HepG2 (cell line): ENCODE results near the gene SPEM2. TPM values are rescaled to one million over a fixed set of nuclear protein-coding genes. Genes with fewer than 3 reads are reported as not detected.

Experiments used
- BORCS8-MEF2B ChIP-seq: sonication (generic); formaldehyde crosslinking; IDR thresholded peaks from 2 replicates; pipeline ENCODE4 v1.8.0; 2022; ENCODE audit warnings: mild to moderate bottlenecking, missing genetic modification reagents
- HCFC1 ChIP-seq: fragments of 150-350 bp; IDR thresholded peaks from 2 replicates; pipeline ENCODE4 v1.6.1; 2014; ENCODE audit warnings: low read depth, low read length
- MAFF ChIP-seq: IDR thresholded peaks from 2 replicates; pipeline ENCODE4 v1.6.1; 2011; ENCODE audit warnings: low read depth, low read length, improper control_type of control experiment
- NCOR1 ChIP-seq: fragments of 200-600 bp; sonication (generic); IDR thresholded peaks from 2 replicates; pipeline ENCODE4 v1.7.0; 2017; ENCODE audit warnings: antibody characterized with exemption, low read length, borderline replicate concordance
- PHF8 ChIP-seq: sonication (generic); formaldehyde crosslinking; IDR thresholded peaks from 2 replicates; pipeline ENCODE4 v1.5.0; 2020; ENCODE audit warnings: missing genetic modification reagents
- SP2 ChIP-seq: sonication (generic); formaldehyde crosslinking; IDR thresholded peaks from 2 replicates; pipeline ENCODE4 v1.5.1; 2020; ENCODE audit warnings: mild to moderate bottlenecking, missing genetic modification reagents
- ZBTB21 ChIP-seq: sonication (generic); formaldehyde crosslinking; IDR thresholded peaks from 2 replicates; pipeline ENCODE4 v1.4.0; 2020; ENCODE audit warnings: missing genetic modification reagents
- ZBTB42 ChIP-seq: sonication (generic); formaldehyde crosslinking; IDR thresholded peaks from 2 replicates; pipeline ENCODE4 v1.5.0; 2020; ENCODE audit warnings: mild to moderate bottlenecking, missing genetic modification reagents
- ZMYM4 ChIP-seq: sonication (generic); formaldehyde crosslinking; IDR thresholded peaks from 2 replicates; pipeline ENCODE4 v1.8.1; 2023; ENCODE audit warnings: mild to moderate bottlenecking, missing genetic modification reagents
- ZNF326 ChIP-seq: sonication (generic); formaldehyde crosslinking; IDR thresholded peaks from 2 replicates; pipeline ENCODE4 v1.4.0; 2020; ENCODE audit warnings: missing genetic modification reagents, borderline replicate concordance
- ZNF709 ChIP-seq: sonication (generic); formaldehyde crosslinking; IDR thresholded peaks from 2 replicates; pipeline ENCODE4 v1.5.0; 2020; ENCODE audit warnings: mild to moderate bottlenecking, missing genetic modification reagents
- ZNF766 ChIP-seq: sonication (generic); formaldehyde crosslinking; IDR thresholded peaks from 2 replicates; pipeline ENCODE4 v1.5.0; 2020; ENCODE audit warnings: missing genetic modification reagents, borderline replicate concordance
- ZNF841 ChIP-seq: sonication (generic); formaldehyde crosslinking; IDR thresholded peaks from 2 replicates; pipeline ENCODE4 v1.8.1; 2023; ENCODE audit warnings: missing genetic modification reagents, borderline replicate concordance
- ZNF891 ChIP-seq: sonication (generic); formaldehyde crosslinking; IDR thresholded peaks from 2 replicates; pipeline ENCODE4 v1.5.0; 2020; ENCODE audit warnings: mild to moderate bottlenecking, missing genetic modification reagents
- polyA plus RNA-seq, 8 experiments: library from polyadenylated mRNA; depleted of rRNA in 3 of 8; stranded (reverse) in 7 of 8; unstranded in 1 of 8; fragments of >200 nt; fragmentation: Illumina TruSeq in 4 of 8; extraction: Trizol in 4 of 8; gene quantifications; 2 replicates each; pipeline versions ENCODE4 v1.2.1 to v1.2.3, GENCODE V29; 2011 to 2016; ENCODE audit warnings: low read depth in 4 of 8, missing spikeins in 1 of 8, mixed read lengths in 1 of 8; ENCODE audit not compliant: insufficient read depth in 1 of 8
- total RNA-seq, 5 experiments: library from RNA; depleted of rRNA; stranded (reverse); fragments of >200 nt; fragmentation: Illumina TruSeq; extraction: Trizol; gene quantifications; 2 replicates each; pipeline ENCODE4 v1.2.3, GENCODE V29; 2016; ENCODE audit warnings: low read depth in 1 of 5
- TF ChIP-seq, protein P1 (sequence below): IDR thresholded peaks from 2 replicates; pipeline ENCODE4 v1.6.1; 2016; ENCODE audit warnings: mild to moderate bottlenecking, missing biosample characterization, missing genetic modification reagents
- TF ChIP-seq, protein P2 (sequence below): sonication (generic); formaldehyde crosslinking; IDR thresholded peaks from 2 replicates; pipeline ENCODE4 v1.5.1; 2020; ENCODE audit warnings: missing genetic modification reagents, mild to moderate bottlenecking, borderline replicate concordance
- TF ChIP-seq, protein P3 (sequence below), 2 experiments: sonication (generic) in 1 of 2; formaldehyde crosslinking in 1 of 2; IDR thresholded peaks; 2 replicates each; pipeline versions ENCODE4 v1.4.0 to v1.6.1; 2016 to 2020; ENCODE audit warnings: borderline replicate concordance in 1 of 2, low read depth in 1 of 2, mild to moderate bottlenecking in 1 of 2, missing genetic modification reagents in 1 of 2
- TF ChIP-seq, protein P4 (sequence below): sonication (generic); formaldehyde crosslinking; IDR thresholded peaks from 2 replicates; pipeline ENCODE4 v1.5.0; 2020; ENCODE audit warnings: mild to moderate bottlenecking, missing genetic modification reagents

SPEM2 gene
- total and polyA plus RNA-seq, 2 of the 13 experiments (the other 11 are each of a cell fraction or from before 2014, with no cell fraction given): not detected

DNA sequence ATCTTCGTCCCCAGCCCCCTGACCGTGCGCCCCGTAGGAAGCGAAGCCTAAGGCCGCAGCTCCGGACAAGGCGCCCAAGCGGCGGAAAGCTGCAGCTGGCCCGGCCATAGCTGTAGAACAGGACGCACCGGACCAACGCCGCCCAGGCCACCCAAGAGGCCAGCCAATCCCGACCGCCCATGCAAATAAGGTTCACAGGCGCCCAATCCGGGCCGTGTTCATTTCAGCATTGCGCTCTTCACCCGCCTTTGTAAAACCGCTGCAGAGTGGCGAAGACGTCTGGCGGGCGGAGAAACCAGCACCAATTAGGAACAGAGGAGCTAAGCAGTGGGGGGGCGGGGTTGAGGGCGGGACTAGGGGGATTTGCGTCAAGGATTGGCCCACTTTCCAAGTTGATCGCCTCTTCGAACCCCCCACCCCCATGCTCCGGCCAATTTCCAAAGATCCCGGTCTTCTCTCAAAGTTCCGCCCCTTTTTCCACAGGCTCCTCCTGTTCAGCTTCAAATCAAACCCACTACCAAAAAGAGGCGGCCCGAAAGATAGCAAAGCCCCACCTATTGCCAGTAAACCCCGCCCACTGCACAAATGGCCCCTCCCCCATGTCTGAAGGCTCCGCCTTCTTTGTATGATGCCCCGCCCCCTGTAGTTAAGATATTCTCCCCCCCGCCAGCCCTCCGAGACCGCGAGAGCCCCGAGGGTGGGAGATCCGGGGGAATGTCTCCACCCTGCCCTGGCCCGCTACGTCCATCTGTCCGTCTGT, 21.3 kb upstream of the SPEM2 start, which contains the start of gene TMEM256 (continued):
- TF ChIP-seq SP2 (CRISPR knock-in tag) (peak; percentile 81), BORCS8-MEF2B (CRISPR knock-in tag) (peak; percentile 87), ZNF709 (0 out of 2 replicates have a peak, but pooled peaks have one; percentile 36), ZNF891 (CRISPR knock-in tag) (peak; percentile 47; the same call in 1 of the 2 replicates), ZBTB21 (CRISPR knock-in tag) (no peak), MAFF (no peak), ZNF326 (no peak), ZBTB42 (0 out of 2 replicates have a peak, but pooled peaks have one; percentile 14), ZMYM4 (CRISPR knock-in tag) (no peak), ZNF841 (CRISPR knock-in tag) (no peak), ZNF766 (CRISPR knock-in tag) (no peak), PHF8 (CRISPR knock-in tag) (peak; percentile 92), HCFC1 (no peak), NCOR1 (peak; percentile 28; the same call in 1 of the 2 replicates)
- TF ChIP-seq, protein P1, sequence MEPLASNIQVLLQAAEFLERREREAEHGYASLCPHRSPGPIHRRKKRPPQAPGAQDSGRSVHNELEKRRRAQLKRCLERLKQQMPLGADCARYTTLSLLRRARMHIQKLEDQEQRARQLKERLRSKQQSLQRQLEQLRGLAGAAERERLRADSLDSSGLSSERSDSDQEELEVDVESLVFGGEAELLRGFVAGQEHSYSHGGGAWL (CRISPR knock-in tag): no peak
- TF ChIP-seq, protein P2, sequence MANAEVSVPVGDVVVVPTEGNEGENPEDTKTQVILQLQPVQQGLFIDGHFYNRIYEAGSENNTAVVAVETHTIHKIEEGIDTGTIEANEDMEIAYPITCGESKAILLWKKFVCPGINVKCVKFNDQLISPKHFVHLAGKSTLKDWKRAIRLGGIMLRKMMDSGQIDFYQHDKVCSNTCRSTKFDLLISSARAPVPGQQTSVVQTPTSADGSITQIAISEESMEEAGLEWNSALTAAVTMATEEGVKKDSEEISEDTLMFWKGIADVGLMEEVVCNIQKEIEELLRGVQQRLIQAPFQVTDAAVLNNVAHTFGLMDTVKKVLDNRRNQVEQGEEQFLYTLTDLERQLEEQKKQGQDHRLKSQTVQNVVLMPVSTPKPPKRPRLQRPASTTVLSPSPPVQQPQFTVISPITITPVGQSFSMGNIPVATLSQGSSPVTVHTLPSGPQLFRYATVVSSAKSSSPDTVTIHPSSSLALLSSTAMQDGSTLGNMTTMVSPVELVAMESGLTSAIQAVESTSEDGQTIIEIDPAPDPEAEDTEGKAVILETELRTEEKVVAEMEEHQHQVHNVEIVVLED (CRISPR knock-in tag): peak; percentile 58; the same call in 1 of the 2 replicates
- TF ChIP-seq, protein P3, sequence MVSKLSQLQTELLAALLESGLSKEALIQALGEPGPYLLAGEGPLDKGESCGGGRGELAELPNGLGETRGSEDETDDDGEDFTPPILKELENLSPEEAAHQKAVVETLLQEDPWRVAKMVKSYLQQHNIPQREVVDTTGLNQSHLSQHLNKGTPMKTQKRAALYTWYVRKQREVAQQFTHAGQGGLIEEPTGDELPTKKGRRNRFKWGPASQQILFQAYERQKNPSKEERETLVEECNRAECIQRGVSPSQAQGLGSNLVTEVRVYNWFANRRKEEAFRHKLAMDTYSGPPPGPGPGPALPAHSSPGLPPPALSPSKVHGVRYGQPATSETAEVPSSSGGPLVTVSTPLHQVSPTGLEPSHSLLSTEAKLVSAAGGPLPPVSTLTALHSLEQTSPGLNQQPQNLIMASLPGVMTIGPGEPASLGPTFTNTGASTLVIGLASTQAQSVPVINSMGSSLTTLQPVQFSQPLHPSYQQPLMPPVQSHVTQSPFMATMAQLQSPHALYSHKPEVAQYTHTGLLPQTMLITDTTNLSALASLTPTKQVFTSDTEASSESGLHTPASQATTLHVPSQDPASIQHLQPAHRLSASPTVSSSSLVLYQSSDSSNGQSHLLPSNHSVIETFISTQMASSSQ (IDR thresholded peaks at IDR 0.05; ENCODE audit: low read depth): 0 out of 2 replicates have a peak, but pooled peaks have one; percentile 9
- TF ChIP-seq, protein P3 (CRISPR knock-in tag; IDR thresholded peaks at IDR 0.05; ENCODE audit: borderline replicate concordance): no peak
- TF ChIP-seq, protein P4, sequence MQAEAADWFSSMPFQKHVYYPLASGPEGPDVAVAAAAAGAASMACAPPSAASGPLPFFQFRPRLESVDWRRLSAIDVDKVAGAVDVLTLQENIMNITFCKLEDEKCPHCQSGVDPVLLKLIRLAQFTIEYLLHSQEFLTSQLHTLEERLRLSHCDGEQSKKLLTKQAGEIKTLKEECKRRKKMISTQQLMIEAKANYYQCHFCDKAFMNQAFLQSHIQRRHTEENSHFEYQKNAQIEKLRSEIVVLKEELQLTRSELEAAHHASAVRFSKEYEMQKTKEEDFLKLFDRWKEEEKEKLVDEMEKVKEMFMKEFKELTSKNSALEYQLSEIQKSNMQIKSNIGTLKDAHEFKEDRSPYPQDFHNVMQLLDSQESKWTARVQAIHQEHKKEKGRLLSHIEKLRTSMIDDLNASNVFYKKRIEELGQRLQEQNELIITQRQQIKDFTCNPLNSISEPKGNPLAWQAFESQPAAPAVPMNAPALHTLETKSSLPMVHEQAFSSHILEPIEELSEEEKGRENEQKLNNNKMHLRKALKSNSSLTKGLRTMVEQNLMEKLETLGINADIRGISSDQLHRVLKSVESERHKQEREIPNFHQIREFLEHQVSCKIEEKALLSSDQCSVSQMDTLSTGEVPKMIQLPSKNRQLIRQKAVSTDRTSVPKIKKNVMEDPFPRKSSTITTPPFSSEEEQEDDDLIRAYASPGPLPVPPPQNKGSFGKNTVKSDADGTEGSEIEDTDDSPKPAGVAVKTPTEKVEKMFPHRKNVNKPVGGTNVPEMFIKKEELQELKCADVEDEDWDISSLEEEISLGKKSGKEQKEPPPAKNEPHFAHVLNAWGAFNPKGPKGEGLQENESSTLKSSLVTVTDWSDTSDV (CRISPR knock-in tag): no peak; the same call in 1 of the 2 replicates
